ENCODE results near the gene IRAK1. TPM values are rescaled to one million over a fixed set of nuclear protein-coding genes. Genes with fewer than 3 reads are reported as not detected.
"Not testable (repeated sequence)": the region's sequence is repeated elsewhere in the genome, so short reads cannot be mapped to it uniquely, and the experiment has no call there.

IRAK1 gene
- polyA plus RNA-seq, 1 experiment: 42.6 TPM

DNA sequence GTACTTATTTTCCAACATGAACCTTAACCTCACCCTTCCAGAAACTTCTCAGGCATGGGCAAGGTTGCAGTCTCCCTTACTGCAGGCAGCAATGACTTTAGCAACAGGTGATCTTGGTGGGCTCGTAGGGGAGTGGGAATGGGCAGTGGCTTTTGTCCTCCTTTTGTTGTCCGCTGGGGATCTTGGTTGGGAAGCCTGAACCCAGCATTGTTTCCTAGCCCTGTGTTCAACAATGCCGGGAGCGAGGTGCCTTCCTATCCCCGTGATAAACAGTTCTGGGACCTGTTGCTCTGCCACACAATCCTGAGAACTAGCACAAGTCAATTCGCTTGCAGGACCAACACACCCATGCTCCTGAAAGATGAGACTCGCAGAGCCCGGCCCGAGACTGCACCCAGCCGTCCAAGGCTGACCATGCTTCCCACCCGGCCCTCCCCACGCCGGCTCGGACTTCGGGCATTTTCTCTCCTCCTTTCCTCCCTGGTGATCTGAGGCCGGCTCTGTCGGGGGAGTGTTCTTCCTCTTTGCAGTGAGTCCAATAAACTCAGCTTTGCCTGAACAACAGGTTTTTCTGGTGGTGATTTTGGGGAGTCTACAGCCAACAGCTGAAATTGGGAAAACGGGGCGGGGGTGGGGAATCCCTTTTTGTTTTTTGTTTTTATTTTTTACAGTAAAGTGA, 20.2 kb downstream of the IRAK1 start:
- POLR2A ChIA-PET: interaction anchor here (0.6 kb wide), 1 partner anchor 60 kb away, joined by 4 read pairs; no protein-coding TSS in a partner anchor
- no peaks in the 10 kb centered on the region for H3K27me3 ChIP-seq (ENCODE audit: control insufficient read depth, insufficient read depth, low read length)
- no peak for DNase-seq (ENCODE audit: low read depth)
- H3K4me3 ChIP-seq (ENCODE audit: low read depth, low read length): no peak overlapping the region
- H3K36me3 ChIP-seq (ENCODE audit: control insufficient read depth, insufficient read depth, low read length): no peaks in the 10 kb centered on the region
- CTCF ChIA-PET: interaction anchor here (3.0 kb wide), 1 partner anchor 14 kb away, joined by 10 read pairs; no protein-coding TSS in a partner anchor
- TF ChIP-seq, protein P1, sequence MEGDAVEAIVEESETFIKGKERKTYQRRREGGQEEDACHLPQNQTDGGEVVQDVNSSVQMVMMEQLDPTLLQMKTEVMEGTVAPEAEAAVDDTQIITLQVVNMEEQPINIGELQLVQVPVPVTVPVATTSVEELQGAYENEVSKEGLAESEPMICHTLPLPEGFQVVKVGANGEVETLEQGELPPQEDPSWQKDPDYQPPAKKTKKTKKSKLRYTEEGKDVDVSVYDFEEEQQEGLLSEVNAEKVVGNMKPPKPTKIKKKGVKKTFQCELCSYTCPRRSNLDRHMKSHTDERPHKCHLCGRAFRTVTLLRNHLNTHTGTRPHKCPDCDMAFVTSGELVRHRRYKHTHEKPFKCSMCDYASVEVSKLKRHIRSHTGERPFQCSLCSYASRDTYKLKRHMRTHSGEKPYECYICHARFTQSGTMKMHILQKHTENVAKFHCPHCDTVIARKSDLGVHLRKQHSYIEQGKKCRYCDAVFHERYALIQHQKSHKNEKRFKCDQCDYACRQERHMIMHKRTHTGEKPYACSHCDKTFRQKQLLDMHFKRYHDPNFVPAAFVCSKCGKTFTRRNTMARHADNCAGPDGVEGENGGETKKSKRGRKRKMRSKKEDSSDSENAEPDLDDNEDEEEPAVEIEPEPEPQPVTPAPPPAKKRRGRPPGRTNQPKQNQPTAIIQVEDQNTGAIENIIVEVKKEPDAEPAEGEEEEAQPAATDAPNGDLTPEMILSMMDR (IDR thresholded peaks at IDR 0.05; ENCODE audit: insufficient read depth, low read depth, low read length): no peak

DNA sequence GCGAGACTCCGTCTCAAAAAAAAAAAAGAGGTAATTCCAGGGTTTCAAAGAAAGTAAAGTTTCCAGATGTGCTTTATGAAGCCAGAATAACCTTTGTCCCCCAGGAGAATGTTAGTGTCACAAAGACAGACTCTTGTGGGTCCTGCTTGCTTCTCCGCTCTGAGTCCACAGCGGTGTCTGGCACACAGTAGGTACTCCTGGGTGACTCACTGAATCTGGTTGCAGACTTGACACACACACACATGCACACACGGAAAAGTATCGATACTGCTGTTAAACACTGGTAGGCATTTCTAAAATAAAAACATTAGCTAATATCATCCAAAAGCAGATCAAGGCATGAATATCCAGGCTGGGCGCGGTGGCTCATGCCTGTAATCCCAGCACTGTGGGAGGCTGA, 24.2 kb downstream of the IRAK1 start:
- H3K27me3 ChIP-seq (ENCODE audit: control insufficient read depth, insufficient read depth, low read length): no peaks in the 10 kb centered on the region
- ChIA-PET POLR2A (interaction anchor here (0.7 kb wide), 1 partner anchor 12 kb away, joined by 5 read pairs; no protein-coding TSS in a partner anchor), CTCF (no interaction called here)
- TF ChIP-seq, protein P1 (IDR thresholded peaks at IDR 0.05; ENCODE audit: insufficient read depth, low read depth, low read length): no peak
- H3K36me3 ChIP-seq (ENCODE audit: control insufficient read depth, insufficient read depth, low read length): no peaks in the 10 kb centered on the region
- DNase-seq (ENCODE audit: low read depth): no peak
- no peak overlapping the region for H3K4me3 ChIP-seq (ENCODE audit: low read depth, low read length)

DNA sequence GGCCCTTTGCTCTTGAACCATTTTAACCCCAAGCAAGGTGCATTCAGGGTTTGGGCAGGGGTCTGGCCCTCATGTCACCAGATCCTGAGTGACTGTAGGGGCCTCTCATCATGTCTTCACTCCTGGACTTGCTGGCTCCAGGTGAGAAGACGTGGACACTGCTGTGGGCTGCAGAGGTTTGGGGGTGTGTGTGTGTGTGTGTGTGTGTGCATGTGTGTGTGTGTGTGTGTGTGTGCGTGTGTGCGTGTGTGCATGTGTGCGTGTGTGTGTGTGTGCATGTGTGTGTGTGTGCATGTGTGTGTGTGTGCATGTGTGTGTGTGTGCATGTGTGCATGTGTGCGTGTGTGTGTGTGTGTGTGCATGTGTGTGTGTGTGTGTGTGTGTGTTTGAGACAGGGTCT, 25.3 kb downstream of the IRAK1 start:
- POLR2A ChIA-PET; CTCF ChIA-PET; H3K27me3 ChIP-seq (ENCODE audit: control insufficient read depth, insufficient read depth, low read length); DNase-seq (ENCODE audit: low read depth); H3K36me3 ChIP-seq (ENCODE audit: control insufficient read depth, insufficient read depth, low read length); H3K4me3 ChIP-seq (ENCODE audit: low read depth, low read length): not testable (repeated sequence)

DNA sequence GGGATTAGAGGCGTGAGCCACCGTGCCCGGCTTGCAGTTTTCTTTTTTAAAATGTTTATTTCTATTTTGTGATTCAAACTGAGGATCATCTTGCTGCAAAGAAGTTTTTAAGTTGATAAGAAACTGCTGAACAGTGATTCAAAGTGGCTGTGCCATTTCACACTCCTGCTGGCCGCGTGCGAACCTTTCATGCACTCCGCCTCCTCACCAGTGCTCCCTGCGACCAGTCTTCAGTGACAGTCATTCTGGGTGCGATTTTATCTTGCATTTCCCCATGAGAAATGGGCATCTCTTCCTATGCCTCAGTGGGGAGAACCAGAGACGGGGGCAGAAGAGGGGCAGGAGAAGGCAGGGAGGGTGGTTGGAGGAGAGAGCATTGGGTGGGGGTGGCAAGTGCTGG, 25.7 kb downstream of the IRAK1 start:
- POLR2A ChIA-PET: no interaction called here
- Histone ChIP-seq H3K4me3 (ENCODE audit: low read depth, low read length) (no peak overlapping the region), H3K27me3 (ENCODE audit: control insufficient read depth, insufficient read depth, low read length) (no peaks in the 10 kb centered on the region), H3K36me3 (ENCODE audit: control insufficient read depth, insufficient read depth, low read length) (no peaks in the 10 kb centered on the region)
- CTCF ChIA-PET: interaction anchor here (0.6 kb wide), 1 partner anchor 30 kb away, joined by 3 read pairs; no protein-coding TSS in a partner anchor
- TF ChIP-seq, protein P1 (IDR thresholded peaks at IDR 0.05; ENCODE audit: insufficient read depth, low read depth, low read length): no peak
- DNase-seq (ENCODE audit: low read depth): no peak

DNA sequence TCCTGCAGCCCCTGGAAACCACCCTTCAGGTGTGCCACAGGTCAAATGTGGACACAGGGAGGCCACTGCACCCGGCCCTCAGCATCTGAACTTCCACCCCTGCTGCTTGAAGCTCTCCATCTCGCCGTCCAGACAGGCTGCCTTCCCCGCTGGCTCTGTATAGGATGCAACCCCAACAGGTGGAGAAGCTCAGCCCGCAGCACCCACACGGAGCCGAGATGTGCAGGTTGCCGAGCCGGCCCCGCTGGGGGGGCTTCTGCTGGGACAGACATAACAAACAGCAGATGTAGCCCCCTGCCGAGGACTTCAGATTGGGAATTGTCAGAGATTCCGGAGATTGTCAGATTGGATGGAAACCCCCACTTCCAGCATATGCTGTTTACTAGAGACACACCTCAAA, 26.6 kb downstream of the IRAK1 start:
- CTCF ChIA-PET: interaction anchor here (0.6 kb wide), 1 partner anchor 31 kb away, joined by 3 read pairs; no protein-coding TSS in a partner anchor
- no peaks in the 10 kb centered on the region for H3K27me3 ChIP-seq (ENCODE audit: control insufficient read depth, insufficient read depth, low read length)
- H3K4me3 ChIP-seq (ENCODE audit: low read depth, low read length): no peak overlapping the region
- POLR2A ChIA-PET: no interaction called here
- TF ChIP-seq, protein P1 (IDR thresholded peaks at IDR 0.05; ENCODE audit: insufficient read depth, low read depth, low read length): no peak
- no peaks in the 10 kb centered on the region for H3K36me3 ChIP-seq (ENCODE audit: control insufficient read depth, insufficient read depth, low read length)
- DNase-seq (ENCODE audit: low read depth): no peak

DNA sequence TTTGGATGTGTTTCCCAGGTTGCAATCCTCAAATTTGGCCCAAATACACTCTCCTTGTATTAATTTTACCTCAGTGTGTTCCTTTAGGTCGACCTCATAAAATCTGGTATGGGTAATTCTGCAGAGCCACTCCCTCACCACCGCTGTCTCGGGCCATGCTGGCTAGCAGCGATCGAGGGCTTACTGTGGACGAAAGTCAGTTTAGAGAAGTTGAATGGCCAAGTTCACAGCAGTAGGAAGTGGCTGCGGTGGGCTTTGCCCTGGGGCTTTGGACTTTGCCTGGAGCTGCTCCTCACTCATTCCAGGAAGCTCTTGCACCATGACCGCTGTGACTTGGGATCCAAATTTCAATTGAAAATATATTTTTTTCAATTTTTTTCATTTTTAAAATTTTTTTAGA, 27.5 kb downstream of the IRAK1 start:
- H3K4me3 ChIP-seq (ENCODE audit: low read depth, low read length): no peak overlapping the region
- H3K36me3 ChIP-seq (ENCODE audit: control insufficient read depth, insufficient read depth, low read length): no peaks in the 10 kb centered on the region
- H3K27me3 ChIP-seq (ENCODE audit: control insufficient read depth, insufficient read depth, low read length): no peaks in the 10 kb centered on the region
- ChIA-PET POLR2A (interaction anchor here (0.7 kb wide), 1 partner anchor 49 kb away, joined by 17 read pairs; no protein-coding TSS in a partner anchor), CTCF (no interaction called here)
- no peak for DNase-seq (ENCODE audit: low read depth)
- TF ChIP-seq, protein P1 (IDR thresholded peaks at IDR 0.05; ENCODE audit: insufficient read depth, low read depth, low read length): no peak

All from BJ (cell line).